Mammary epithelial cell (primary cell): ENCODE results near the gene RAB37.

Experiments
- CTCF ChIP-seq, 2 donors: IDR thresholded peaks in 1 of 2; conservative IDR thresholded peaks in 1 of 2; 2 replicates each; pipeline ENCODE4 v1.5.1; 2011 to 2012; ENCODE audit warnings: inconsistent platforms in 2 of 2, low read length in 2 of 2, mild to moderate bottlenecking in 2 of 2, control low read depth in 1 of 2, low read depth in 1 of 2; ENCODE audit not compliant: insufficient read depth in 1 of 2; ENCODE audit errors: extremely low read depth in 1 of 2
- EZH2 ChIP-seq: IDR thresholded peaks from 2 replicates; pipeline ENCODE4 v1.6.1; 2012; ENCODE audit warnings: low read length, inconsistent platforms, borderline replicate concordance

GRCh38 chr17:74775409-74776043 is 38.5 kb downstream of the RAB37 start:
- TF ChIP-seq CTCF (conservative IDR thresholded peaks at IDR 0.05 in 1 of 2, IDR thresholded peaks at IDR 0.05 in 1 of 2; ENCODE audit: extremely low read depth in 1 of 2, insufficient read depth in 1 of 2, low read depth in 1 of 2, low read length in 2 of 2) (no peak), EZH2 (no peak)
